Effector CD8-positive, alpha-beta T cell (primary cell): ENCODE measurements around the gene ANKFY1.

Source experiments
- DNase-seq: peaks from one replicate; lab custom pipeline; 2025; lab: John Stamatoyannopoulos, UW

ANKFY1 gene

DNA sequence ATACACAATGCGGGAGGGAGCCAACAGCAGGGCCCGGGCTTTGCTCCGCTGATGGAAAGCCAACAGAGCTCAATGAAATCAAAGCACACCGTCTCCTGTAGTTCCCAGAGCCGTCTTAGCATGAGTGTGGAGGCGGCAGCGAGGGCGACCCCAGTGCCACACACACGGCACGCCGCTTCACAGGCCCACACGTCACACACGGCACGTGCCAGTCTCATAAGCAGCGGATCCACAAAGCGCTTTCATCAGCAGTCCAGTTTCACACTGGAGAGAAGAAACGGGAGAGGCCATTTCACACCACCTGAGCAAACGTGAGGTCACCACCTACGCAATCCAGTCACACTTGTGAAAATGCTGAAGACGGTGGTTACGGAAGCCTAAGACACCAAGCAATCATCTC, 86.0 kb downstream of the ANKFY1 start:
- no peak for DNase-seq

DNA sequence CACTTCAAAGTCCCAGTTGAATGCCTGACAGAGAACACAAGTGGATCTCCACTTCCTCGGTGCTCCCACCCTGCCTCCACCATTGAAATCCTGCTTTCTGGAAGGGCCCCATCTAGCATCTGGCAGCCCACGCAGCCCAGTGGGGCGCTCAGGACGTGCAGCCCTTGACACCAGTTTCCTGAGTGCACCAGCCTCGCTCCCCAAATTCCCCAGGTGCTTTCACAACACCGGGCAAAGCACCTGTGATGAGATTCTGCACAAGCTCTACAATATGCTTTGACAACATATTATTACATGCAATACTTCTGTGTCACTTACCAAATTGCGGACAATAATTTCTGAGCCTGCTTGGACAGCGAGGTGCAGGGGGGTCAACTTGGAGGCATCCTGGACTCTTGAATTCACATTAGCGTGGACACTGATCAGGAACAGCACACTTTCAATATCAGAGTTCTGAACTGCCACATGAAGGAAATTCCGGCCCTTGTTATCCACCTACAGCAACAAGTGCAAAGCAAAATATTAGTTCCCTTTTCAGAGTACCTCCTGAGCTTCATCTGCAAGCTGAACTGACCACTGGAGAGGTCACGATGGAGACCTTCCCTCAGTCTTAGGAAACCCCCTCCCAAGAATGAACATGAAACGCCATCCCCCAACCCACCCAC, 86.8 kb downstream of the ANKFY1 start:
- DNase-seq = no peak

DNA sequence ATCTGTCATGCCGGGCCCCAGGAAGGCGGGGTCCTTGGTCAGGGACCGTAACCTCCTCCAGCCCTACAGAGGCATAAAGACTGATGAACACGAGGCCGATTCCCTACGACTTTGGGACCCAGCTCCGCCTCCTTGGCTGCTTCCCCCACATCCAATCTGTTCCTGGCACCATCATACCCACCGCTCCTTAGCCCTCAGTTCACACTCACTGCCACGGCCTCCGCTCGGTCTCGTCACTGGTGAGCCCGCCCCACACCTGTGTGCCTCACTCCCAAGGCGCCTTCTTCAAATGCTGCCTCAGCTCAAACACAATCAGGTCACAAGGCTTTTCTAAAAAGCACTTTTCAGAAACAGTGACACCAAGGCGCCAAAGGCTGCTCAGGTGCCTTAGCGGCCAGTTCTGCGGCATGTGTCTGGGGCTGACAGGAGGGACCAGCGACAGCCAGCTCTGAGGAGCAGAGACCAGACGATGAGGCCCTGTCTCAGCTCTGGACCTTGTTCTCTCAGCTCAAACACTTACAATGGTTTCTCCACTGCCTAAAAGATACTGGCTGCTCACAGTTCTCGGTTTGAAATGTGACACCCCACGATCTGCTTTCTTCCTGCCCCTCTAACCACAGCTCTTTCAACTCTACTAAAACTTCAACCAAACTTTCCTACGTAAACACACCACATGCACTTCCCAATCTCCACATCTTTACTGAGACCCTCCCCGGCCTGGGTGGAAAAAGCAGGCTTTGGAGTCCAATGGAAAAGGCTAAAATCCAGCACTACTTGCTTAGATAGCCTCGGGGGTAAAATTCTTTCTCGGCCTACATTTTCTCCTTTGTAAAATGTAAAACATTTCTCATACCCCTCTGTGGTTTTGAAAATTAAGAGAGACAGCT, 87.6 kb downstream of the ANKFY1 start:
- DNase-seq = no peak

DNA sequence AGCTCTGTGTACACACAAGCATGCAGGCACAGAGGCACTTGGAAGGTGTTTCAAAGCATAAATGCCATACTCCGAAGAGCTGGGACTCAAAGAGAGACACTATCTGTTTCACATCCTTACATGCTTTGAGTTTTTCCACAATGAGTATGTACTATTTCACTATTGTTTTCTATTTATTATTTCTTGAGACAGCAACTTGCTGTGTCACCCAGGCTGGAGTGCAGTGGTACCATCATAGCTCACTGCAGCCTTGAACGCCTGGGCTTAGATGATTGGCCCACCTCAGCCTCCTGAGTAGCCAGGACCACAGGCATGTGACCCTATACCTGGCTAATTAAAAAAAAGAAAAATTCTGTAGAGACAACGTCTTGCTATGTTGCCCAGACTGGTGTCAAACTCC, 89.2 kb downstream of the ANKFY1 start:
- DNase-seq = no peak

DNA sequence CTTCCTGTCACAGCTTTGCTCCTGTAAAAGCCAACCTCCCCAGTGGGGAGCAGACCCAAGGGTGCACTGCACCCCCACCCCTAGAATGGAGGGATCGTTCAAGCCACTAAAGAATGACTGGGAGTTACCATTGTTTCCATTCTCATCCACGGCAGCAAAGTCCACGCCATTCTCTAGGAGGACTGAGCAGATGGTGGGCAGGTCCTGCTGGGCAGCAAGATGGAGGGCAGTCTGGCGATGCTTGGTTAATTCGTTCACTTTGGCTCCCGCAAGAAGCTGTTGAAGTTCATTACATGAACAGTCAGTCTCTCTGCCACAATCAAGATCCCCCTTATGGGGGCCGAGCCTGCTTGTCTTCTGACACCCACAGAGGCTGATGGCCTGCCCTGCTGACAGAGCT, 90.0 kb downstream of the ANKFY1 start:
- no peak for DNase-seq

DNA sequence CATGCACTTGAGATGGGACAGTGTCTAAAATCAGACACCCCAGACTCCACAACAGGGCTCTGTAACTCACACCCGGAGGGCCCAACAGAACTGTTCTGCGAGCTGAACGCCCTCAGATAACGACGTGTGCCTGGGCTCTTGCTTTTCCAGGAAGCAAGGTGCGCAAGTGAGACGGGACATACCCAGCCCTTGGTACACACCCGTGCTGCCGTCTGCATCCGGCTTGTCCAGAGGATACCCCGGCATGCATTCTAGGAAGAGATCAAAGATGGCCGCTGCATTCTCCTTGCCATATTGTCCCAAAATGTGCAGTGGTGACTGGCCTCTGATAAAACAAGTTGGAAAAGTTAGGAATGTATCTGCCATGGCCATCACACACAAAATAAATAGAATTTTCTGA, 91.4 kb downstream of the ANKFY1 start:
- no peak for DNase-seq

DNA sequence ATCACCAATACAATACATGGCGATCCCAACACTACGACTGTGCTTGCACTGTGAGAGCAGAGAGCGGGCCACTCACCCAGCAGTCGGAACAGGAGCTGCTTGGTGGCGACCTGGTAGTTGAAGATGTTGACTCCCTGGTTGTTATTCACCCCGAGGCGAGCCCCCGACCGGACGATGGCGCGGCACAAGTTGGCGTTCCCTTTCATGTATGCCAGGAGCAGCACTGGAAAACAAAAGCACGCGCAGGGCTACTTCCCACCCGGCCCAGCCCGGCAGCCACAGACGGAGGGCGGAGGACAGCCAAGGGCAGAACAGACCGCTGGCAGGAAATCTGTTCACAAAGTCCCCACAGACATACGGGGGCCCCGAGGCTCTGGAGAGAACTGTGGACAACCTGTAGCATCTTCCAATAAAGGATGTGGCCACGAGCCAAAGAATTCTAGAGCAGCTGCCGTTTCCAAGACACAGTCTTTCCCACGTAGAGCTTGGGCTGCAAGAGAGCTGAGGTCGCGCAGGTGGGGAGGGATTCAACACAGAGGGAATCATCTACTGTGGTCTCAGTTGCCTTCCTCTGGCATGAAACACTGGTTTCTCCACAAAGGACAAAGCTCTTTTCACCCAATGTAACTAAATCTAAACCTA, 93.0 kb downstream of the ANKFY1 start:
- no peak for DNase-seq

DNA sequence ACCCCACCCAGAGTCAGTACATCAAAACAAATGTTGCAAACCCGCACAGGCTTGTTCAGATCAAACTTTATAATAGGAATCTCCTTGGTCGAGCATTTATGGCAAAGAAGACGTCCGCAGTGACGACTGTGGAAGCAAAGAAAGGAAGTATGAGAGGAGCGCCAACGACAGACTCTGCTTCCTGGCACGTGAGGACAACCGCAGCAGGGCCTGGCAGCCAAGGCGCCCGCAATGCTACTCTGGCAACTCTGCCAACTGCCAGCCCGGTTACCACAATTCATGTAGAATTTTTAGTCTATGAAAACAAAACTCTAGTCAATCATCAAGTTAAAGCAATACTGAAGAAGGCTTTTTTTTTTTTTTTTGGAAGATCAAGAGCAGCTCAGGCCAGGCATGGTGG, 96.0 kb downstream of the ANKFY1 start:
- DNase-seq = no peak

DNA sequence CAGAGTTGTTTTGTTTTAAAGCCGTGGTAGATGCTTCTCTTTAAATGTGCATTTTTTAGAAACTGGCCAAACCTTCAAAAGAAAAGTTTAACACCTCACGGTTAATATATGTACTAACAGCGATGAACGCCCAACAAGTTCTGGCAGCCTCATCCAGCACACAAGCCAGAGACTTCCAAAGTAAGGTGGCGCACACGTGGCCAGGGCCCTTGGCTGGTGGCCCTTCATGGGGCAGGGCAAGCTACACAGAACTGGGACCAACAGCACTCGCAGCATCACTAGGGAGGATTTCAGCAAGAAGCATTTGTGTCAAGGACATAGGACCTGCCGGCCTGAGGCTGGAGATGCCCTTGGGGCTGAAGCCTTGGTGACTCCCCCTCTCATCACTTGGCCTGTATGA, 97.4 kb downstream of the ANKFY1 start:
- DNase-seq = no peak

DNA sequence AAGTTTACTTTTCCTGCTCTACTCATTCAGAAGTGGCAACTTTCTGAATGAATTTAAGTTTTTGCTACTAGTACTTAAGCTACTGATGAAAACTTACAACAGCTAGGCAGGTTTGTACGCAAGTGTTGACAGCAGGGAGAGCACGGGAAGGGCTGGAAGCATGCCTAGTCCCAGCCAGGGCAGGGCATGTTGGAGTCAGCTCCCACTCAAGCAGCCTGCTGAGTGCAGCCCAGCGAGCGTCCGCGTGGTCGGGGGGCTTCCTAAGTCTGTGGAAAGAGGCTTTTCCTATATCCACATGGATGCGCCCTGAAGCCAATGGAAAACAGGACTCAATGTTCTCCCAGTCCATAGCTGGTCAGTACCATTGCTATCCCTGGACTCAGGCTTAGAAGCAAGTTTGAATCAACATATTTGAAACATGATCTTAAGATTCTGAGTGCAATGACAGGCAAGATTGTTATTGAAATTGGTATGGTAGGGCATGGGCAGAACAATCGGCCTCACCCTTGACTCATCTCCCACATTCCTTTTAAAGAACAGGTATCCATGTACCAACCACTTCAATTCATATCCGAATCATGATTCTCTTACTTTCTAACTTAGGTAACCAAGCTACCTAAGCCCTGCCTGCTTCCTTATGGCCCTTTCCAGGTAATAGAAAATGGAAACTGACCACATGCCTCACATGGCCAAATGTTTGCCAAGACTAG, 98.3 kb downstream of the ANKFY1 start:
- DNase-seq = no peak

DNA sequence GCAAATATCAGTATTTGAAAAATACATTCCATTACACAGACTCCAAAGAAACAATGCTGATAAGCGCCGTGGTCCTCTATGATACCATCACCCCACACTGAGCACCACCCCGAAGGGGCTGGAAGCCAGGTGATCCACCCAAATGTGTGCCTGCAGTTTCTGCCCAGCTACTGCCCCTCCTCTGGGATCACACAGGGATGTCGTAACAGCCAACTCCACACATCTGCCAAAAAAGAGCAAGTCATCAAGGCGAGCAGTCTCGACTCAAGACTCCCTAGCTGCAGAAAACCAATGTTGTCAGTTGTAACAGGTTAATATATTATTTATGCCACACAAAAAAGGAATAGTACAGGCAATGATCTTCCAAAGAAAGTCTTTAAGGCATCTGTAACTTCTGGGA, 99.8 kb downstream of the ANKFY1 start:
- DNase-seq = no peak

DNA sequence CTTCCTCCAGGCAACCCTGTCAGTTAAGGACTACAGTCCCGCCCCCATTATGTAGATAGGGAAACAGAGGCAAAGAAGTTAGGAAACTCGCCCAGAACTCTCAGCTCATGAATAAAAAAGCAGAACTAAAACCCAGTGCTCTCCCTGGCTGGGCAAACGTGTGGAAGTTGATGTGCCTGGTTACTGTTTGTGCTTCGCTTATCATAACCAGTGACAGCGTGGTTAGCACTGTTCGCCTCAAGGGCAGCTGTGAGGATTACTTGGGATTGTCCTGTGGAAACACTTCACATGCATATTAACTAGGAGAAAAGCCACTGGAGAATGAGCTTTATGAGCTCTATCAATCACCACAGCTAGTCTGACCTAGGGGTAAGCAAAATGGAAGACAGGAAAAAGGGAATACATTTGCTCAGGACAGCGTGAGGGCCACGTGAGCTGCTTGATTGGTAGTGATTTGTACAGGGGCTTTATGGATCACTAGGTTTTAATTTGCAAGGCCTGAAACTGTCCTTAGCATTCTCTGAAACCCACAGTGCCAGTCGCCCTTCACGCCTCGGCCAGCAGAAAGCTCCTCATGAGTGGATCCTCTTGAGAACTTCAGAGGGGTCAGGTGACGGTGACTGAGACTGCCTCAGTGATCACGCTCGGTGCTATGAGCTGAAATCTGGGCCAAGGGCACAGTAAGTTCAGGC, 100.9 kb downstream of the ANKFY1 start:
- no peak for DNase-seq

DNA sequence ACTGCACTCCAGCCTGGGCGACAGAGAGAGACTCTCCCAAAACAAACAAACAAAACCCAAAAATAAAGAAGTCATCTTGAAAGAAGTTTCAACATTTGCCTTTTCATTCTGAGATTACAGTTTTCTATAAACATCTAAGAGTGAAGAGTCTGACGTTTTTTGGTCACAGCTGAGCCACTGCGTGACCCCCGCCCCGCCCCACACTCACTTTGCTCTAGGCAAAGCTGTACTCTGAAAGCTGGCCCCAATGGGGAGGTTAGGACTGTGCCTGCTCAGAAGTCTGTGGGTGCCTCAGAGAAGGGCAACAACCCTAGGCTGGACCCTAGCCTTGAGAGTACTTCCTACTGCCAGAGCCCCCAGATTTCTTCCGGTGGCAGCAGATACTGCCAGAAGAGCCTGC, 101.5 kb downstream of the ANKFY1 start:
- DNase-seq = no peak

DNA sequence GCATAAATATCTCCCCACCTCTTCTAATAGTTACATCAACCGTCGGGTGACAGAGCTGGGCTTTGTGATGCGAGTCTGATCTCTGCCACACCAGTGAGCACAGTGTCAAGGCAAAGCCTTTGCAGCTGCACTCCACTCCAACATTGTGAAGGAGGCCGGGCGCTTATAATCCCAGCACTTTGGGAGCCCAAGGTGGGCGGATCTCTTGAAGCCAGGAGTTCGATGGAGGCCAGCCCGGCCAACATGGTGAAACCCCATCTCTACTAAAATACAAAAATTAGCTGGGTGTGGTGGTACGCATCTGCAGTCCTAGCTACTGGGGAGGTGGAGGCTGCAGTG, 101.8 kb downstream of the ANKFY1 start:
- DNase-seq = no peak

DNA sequence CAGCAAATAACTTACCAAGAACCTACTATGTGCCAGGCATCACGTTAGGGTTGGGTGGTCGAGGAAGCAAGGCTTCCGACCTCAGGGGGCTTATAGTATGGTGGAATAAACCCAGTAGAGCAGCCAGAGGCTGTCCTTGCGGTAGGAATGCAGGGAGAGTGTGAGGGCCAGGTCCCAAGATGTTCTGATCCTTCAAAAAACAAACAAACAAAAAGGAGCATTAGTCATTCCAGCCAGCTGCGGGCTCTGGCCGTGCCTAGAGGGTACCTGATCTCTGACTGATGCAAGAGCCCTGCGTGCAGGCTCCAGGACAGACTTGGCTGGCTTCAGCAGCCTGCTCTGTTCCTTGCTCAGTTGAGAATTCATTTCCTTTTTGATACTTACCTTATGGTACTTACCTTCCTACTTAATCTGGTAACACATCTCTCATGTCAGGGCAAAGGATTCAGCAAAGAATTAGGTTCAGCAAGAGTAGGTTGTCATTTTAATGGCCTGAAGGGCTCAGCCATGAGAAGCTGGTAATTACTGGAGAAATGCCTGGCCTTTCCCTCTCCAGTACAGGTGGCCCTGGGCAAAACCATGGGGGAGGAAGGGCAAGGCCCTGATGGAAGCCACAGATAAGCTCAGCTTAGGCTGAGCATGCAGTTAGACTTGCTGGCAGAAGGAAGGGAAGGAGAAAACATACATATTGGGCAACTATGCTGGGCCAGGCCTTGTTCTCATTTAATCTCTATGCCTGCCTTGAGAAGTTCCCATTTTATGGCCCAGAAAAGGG, 102.4 kb downstream of the ANKFY1 start:
- DNase-seq = no peak

DNA sequence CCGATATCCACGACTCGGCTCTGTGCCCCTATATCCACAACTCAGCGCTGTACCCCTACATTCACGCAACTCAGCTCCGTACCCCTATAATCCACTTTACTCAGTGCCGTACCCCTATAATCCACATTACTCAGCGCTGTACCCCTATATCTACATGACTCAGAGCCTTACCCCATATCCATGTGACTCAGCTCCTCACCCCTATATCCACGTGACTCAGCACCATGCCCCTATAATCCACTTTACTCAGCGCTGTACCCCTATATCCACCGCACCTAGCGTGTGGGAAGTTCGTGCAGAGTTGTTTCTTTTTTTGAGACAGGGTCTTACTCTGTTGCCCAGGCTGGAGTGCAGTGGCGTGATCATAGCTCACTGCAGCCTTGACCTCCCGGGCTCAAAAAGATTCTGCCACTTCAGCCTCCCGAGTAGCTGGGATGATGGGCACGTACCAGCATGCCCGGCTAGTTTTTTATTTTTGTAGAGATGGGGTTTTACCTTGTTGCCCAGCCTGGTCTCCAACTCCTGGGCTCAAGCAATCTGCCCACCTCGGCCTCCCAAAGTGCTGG, 103.4 kb downstream of the ANKFY1 start:
- DNase-seq = no peak

DNA sequence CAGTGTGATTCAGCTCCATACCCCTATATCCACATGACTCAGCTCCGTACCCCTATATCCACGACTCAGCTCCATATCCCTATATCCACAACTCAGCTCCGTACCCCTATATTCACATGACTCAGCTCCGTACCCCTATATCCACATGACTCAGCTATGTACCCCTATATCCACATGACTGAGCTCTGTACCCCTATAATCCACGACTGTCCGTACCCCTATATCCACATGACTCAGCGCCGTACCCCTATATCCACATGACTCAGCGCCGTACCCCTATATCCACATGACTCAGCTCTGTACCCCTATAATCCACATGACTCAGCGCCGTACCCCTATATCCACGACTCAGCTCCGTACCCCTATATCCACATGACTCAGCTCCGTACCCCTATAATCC, 104.0 kb downstream of the ANKFY1 start:
- no peak for DNase-seq

DNA sequence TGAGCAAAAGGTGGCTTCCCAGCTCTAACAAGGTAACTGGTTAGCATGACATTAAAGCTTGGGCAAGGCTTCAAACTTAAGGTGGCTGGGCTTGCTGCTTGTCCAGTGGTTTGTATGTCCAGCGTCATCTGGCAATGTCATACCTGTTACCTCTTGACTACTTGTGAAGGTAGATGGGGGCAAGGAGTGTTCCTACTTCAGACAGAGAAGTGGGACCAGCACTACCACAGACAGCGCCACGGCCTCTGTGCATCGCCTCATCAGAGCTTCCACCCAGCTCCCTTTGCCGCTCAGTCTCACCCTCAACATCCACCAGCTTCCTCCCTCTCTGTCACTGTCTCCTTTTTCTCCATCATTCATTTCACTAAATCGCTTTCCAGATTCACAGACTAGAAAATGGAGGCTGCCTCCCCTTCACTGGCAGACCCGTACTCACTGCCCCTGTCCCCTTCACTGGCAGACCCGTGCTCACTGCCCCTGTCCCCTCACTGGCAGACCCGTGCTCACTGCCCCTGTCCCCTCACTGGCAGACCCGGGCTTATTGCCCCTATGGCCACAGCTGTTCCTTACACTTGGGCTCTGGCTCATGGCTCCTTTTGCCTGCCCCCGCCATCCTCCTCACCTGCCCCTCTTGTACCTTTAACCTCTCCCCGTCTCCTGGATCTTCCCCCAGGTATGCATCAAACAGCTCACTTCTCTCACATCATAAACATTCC, 106.0 kb downstream of the ANKFY1 start:
- DNase-seq = no peak

DNA sequence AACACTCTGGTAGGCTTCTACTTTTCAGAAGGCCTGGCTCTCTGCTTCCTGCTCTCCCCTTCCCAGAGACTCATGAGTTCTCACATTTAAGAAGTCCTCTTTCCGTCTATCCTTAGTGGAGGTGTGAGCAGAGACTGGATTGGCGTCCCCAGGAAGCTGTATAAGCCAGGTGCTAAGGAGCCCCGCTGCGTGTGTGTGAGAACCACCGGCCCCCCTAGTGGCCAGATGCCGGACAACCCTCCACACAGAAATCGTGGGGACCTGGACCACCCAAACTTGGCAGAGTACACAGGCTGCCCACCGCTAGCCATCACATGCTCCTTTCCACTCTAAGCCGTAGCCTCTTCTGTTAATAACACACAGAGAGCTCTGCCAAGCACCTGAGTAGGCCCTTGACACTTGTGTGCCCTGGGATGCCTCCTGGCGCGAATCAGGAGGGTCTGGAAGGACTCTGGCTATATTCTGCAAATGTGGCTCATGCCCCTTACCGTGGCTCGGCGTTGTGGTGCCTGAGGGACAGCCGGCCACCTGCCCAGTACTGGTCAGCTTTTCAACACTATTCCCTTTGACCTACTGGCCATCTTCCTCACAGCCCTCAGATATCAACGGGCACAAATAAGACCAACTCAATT, 106.9 kb downstream of the ANKFY1 start:
- DNase-seq = no peak
